Measurements from ENCODE around the gene SLC26A6. TPM values are rescaled to one million over a fixed set of nuclear protein-coding genes. Genes with fewer than 3 reads are reported as not detected.

The SLC26A6 gene
- total and polyA plus RNA-seq, 2 donors (not counting 1 experiment from before 2014, with no cell fraction given) = 22.5 to 26.7 TPM

DNA sequence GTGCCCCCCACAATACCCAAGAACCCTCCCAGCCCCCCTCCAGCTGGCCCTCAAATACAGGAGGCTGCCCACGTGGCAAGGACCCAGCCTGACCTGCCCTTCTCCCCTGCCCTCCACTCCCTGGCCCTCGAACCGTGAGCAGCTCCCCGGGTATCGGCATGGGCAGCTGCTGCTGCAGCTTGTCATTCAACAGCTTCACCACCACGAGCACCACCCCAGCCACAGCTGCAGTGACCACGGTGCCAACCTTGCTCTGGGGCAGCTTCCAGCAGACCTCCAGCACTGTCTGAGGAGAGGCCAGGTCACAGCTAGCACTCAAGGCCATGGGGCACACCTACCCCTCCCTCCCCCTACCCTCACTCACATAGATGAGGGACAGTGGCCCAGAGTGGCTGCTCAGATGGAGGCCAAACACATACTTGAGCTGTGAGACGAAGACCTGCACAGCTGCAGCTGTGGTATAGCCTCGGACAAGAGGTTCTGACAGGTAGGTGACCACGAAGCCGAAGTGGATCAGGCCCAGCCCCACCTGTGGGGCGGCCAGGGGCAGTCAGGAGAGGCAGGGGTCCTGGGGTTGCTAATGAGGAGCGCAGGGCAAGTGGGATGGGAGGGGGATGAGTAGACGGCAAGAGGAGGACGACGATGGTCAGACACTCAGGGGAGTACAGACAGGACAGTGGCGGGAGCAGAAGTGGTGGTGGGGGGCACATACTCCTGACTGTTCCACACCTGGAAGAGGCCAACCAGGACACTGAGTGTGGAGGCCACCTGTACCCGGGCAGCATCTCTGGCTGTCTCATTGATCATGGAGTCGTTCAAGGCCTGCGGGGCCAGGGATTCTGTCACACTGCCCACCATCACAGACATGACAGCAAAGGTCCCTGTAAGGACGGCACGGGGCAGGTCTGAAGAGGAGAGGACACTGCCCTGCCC, 3.5 kb downstream of the SLC26A6 start:
- Histone ChIP-seq H3K27ac (ENCODE audit: low read length in 2 of 2) (no peak overlapping the region), H2AFZ (ENCODE audit: insufficient read depth, low read depth, low read length, poor library complexity, severe bottlenecking) (no peak overlapping the region), H3K4me3 (ENCODE audit: control extremely low read depth in 1 of 5, extremely low read depth in 1 of 5, insufficient read depth in 1 of 5, low read depth in 2 of 5, low read length in 4 of 5) (no peak overlapping the region), H3K79me2 (ENCODE audit: control insufficient read depth, insufficient read depth, low read length) (no peaks in the 10 kb centered on the region), H4K20me1 (ENCODE audit: control insufficient read depth, insufficient read depth, low read length, poor library complexity, severe bottlenecking) (no peaks in the 10 kb centered on the region), H3K9ac (ENCODE audit: low read length) (no peak overlapping the region), H3K4me2 (replicated peaks; ENCODE audit: low read depth, low read length, poor library complexity, severe bottlenecking) (no peak overlapping the region), H3K4me1 (ENCODE audit: control insufficient read depth in 2 of 2, insufficient read depth in 2 of 2, low read length in 2 of 2) (peaks cover 11 to 17% of the 10 kb centered on the region in 2 donors), H3K36me3 (replicated peaks in 1 of 2; ENCODE audit: control extremely low read depth in 1 of 2, control insufficient read depth in 1 of 2, extremely low read depth in 1 of 2, insufficient read depth in 2 of 2, low read length in 1 of 2) (no peaks in the 10 kb centered on the region), H3K27me3 (replicated peaks in 1 of 4; ENCODE audit: control extremely low read depth in 1 of 4, control insufficient read depth in 3 of 4, insufficient read depth in 4 of 4, low read length in 3 of 4) (no peaks in the 10 kb centered on the region), H3K9me3 (ENCODE audit: control extremely low read depth in 1 of 3, control insufficient read depth in 2 of 3, insufficient read depth in 1 of 3, low read length in 2 of 3) (no peaks in the 10 kb centered on the region)
- intact Hi-C loops (cut with micrococcal nuclease) = no loop called here
- no peak for DNase-seq
- no peak overlapping the region for H3K4me3 Mint-ChIP-seq
- ChIA-PET CTCF (no interaction called here), POLR2A (no interaction called here)
- no peak overlapping the region for H3K27ac Mint-ChIP-seq
- 94% methylated on average over 18 of the region's 22 CpGs for WGBS (ENCODE audit: insufficient coverage)
- no peaks in the 10 kb centered on the region for H3K27me3 Mint-ChIP-seq
- H3K4me1 Mint-ChIP-seq = peaks cover 13% of the 10 kb centered on the region
- no peak for ATAC-seq (ENCODE audit: low read depth)
- TF ChIP-seq EZH2 (IDR thresholded peaks at IDR 0.05; ENCODE audit: borderline replicate concordance, insufficient read depth, low read depth, low read length, poor library complexity, severe bottlenecking) = no peak
- TF ChIP-seq, protein P1, sequence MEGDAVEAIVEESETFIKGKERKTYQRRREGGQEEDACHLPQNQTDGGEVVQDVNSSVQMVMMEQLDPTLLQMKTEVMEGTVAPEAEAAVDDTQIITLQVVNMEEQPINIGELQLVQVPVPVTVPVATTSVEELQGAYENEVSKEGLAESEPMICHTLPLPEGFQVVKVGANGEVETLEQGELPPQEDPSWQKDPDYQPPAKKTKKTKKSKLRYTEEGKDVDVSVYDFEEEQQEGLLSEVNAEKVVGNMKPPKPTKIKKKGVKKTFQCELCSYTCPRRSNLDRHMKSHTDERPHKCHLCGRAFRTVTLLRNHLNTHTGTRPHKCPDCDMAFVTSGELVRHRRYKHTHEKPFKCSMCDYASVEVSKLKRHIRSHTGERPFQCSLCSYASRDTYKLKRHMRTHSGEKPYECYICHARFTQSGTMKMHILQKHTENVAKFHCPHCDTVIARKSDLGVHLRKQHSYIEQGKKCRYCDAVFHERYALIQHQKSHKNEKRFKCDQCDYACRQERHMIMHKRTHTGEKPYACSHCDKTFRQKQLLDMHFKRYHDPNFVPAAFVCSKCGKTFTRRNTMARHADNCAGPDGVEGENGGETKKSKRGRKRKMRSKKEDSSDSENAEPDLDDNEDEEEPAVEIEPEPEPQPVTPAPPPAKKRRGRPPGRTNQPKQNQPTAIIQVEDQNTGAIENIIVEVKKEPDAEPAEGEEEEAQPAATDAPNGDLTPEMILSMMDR (IDR thresholded peaks at IDR 0.05) = no peak
- H3K9me3 Mint-ChIP-seq (ENCODE audit: insufficient read depth) = no peaks in the 10 kb centered on the region

DNA sequence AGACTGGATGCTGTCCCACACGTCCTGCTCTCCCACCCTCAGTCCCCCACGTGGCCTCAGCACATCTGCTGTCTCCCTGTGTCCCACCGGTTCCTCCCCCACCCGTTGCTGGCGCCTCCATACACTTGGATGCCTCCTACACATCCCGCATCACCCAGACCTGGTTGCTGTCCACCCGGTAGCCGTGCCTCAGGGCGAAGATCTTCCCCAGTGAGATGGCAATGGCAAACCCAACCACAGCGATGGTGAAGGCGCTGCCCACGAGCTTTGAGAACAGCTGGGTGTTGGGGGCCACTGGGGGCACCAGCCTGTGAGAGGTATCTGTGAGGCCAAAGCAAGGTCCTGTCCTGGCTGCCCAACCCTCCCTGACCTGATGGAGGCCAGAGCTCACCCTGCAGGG, 4.4 kb downstream of the SLC26A6 start:
- Histone ChIP-seq H3K79me2 (ENCODE audit: control insufficient read depth, insufficient read depth, low read length) (no peaks in the 10 kb centered on the region), H3K9ac (ENCODE audit: low read length) (no peak overlapping the region), H3K27ac (ENCODE audit: low read length in 2 of 2) (no peak overlapping the region), H4K20me1 (ENCODE audit: control insufficient read depth, insufficient read depth, low read length, poor library complexity, severe bottlenecking) (no peaks in the 10 kb centered on the region), H3K4me3 (ENCODE audit: control extremely low read depth in 1 of 5, extremely low read depth in 1 of 5, insufficient read depth in 1 of 5, low read depth in 2 of 5, low read length in 4 of 5) (no peak overlapping the region), H2AFZ (ENCODE audit: insufficient read depth, low read depth, low read length, poor library complexity, severe bottlenecking) (no peak overlapping the region), H3K36me3 (replicated peaks in 1 of 2; ENCODE audit: control extremely low read depth in 1 of 2, control insufficient read depth in 1 of 2, extremely low read depth in 1 of 2, insufficient read depth in 2 of 2, low read length in 1 of 2) (no peaks in the 10 kb centered on the region), H3K27me3 (replicated peaks in 1 of 4; ENCODE audit: control extremely low read depth in 1 of 4, control insufficient read depth in 3 of 4, insufficient read depth in 4 of 4, low read length in 3 of 4) (no peaks in the 10 kb centered on the region), H3K4me2 (replicated peaks; ENCODE audit: low read depth, low read length, poor library complexity, severe bottlenecking) (no peak overlapping the region), H3K9me3 (ENCODE audit: control extremely low read depth in 1 of 3, control insufficient read depth in 2 of 3, insufficient read depth in 1 of 3, low read length in 2 of 3) (no peaks in the 10 kb centered on the region), H3K4me1 (ENCODE audit: control insufficient read depth in 2 of 2, insufficient read depth in 2 of 2, low read length in 2 of 2) (peaks cover 6 to 9% of the 10 kb centered on the region in 2 donors)
- TF ChIP-seq, protein P1 (IDR thresholded peaks at IDR 0.05) = no peak
- no peak for TF ChIP-seq EZH2 (IDR thresholded peaks at IDR 0.05; ENCODE audit: borderline replicate concordance, insufficient read depth, low read depth, low read length, poor library complexity, severe bottlenecking)
- Mint-ChIP-seq H3K27me3 (no peaks in the 10 kb centered on the region), H3K4me1 (peaks cover 8% of the 10 kb centered on the region), H3K9me3 (ENCODE audit: insufficient read depth) (no peaks in the 10 kb centered on the region), H3K27ac (no peak overlapping the region), H3K4me3 (no peak overlapping the region)
- ATAC-seq (ENCODE audit: low read depth) (no peak), DNase-seq (no peak)
- POLR2A ChIA-PET = no interaction called here
- CTCF ChIA-PET = interaction anchor here (0.6 kb wide), 1 partner anchor 203 kb away, joined by 3 read pairs; no protein-coding TSS in a partner anchor
- WGBS (ENCODE audit: insufficient coverage) = 93% methylated on average over 12 of the region's 12 CpGs
- intact Hi-C loops (cut with micrococcal nuclease) = no loop called here

All from B cell (primary cell).